ENCODE results near the gene ACKR2. TPM values are rescaled to one million over a fixed set of nuclear protein-coding genes. Genes with fewer than 3 reads are reported as not detected.
"Not testable (repeated sequence)": the region's sequence is repeated elsewhere in the genome, so short reads cannot be mapped to it uniquely, and the experiment has no call there.

Gene ACKR2
- total RNA-seq, 2 donors from 2014 or later: 0.77 to 1.3 TPM

DNA sequence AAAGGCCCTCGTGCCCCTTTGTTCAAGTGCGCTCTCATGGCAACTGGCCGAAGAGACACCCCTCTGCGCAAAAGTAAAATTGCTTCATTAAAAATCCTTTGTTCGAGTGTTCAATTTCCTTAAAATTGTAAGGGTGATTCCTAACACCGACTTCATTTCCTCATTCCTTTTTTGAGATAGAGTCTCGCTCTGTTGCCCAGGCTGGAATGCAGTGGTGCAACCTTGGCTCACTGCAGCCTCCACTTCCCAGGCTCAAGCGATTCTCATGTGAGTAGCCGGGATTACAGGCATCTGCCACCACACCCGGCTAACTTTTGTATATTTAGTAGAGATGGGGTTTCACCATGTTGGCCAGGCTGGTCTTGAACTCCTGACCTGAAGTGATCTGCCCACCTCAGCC lies 1.5 kb downstream of the ACKR2 start:
- not testable (repeated sequence) for H3K36me3 Mint-ChIP-seq (ENCODE audit: low read depth); H3K4me1 Mint-ChIP-seq; H3K27ac Mint-ChIP-seq; H3K9me3 Mint-ChIP-seq; ATAC-seq (replicated peaks); H3K27me3 Mint-ChIP-seq; H3K4me3 Mint-ChIP-seq

DNA sequence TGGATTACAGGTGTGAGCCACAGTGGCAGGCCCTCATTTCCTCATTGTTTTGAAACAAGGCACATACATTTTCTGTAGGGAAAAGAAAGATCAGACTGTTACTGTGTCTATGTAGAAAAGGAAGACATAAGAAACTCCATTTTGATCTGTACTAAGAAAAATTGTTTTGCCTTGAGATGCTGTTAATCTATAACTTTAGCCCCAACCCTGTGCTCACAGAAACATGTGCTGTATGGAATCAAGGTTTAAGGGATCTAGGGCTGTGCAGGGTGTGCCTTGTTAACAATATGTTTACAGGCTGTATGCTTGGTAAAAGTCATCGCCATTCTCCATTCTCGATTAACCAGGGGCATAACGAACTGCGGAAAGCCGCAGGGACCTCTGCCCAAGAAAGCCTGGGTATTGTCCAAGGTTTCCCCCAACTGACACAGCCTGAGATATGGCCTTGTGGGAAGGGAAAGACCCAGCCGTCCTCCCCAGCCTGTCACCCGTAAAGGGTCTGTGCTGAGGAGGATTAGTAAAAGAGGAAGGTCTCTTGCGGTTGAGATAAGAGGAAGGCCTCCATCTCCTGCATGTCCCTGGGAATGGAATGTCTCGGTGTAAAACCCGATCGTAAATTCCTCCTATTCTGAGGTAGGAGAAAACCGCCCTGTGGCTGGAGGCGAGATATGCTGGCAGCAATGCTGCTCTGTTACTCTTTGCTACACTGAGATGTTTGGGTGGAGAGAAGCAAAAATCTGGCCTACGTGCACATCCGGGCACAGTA lies 2.1 kb downstream of the ACKR2 start:
- not testable (repeated sequence) for H3K4me1 Mint-ChIP-seq; ATAC-seq (replicated peaks); H3K27me3 Mint-ChIP-seq; H3K4me3 Mint-ChIP-seq; H3K36me3 Mint-ChIP-seq (ENCODE audit: low read depth); H3K9me3 Mint-ChIP-seq; H3K27ac Mint-ChIP-seq

DNA sequence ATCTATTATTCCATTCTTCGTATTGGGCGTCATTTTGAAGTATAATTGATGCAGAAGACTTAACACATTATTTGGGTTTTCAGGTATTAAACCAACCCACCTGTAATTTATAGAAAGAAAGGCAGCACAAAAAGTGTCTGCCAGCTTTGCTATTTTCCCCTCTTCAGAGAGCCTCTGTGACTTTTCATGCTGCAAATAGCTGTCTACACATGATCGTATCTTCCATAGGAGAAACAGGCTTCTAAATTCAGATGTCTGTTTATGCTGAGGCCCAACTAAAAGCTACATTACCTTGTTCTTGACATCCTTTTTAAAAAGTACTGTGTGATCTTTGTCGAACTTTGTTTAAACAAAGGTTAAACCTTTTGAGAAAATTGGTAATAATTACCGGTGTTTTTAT lies 5.0 kb downstream of the ACKR2 start:
- H3K36me3 Mint-ChIP-seq (ENCODE audit: low read depth): no peaks in the 10 kb centered on the region
- ATAC-seq (replicated peaks): no peak
- no peaks in the 10 kb centered on the region for H3K27me3 Mint-ChIP-seq
- H3K4me1 Mint-ChIP-seq: no peaks in the 10 kb centered on the region
- H3K27ac Mint-ChIP-seq: no peak overlapping the region
- H3K4me3 Mint-ChIP-seq: no peak overlapping the region
- H3K9me3 Mint-ChIP-seq: no peaks in the 10 kb centered on the region

DNA sequence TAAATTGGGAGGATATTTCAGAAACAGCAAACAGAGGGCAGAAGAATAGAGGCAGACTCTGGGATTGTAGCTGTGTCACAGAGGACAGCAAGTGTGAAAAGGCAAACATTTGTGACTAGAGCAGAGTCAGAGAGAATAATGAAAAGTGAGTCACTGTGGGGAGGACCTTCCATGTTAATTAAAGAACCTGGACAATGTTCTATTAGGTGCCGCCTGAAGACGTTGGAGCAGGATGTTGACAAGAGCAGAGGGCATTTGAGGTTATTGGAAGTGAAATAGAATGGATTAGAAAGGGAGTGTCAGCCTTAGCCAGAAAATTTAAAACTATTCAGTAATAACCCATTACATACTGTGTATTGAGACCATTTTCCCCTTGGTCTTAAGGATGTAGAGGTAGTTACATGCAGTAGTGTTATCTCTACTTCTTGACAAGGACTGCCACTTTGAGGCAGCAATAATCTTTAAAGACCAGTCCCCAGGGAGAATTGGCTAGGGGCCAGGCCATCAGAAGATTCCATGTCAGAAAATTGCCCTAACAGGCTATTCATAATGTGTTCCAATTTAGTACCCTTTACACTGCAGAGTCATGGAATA lies 5.8 kb downstream of the ACKR2 start:
- Mint-ChIP-seq H3K36me3 (ENCODE audit: low read depth) (no peaks in the 10 kb centered on the region), H3K27ac (no peak overlapping the region), H3K9me3 (no peaks in the 10 kb centered on the region), H3K27me3 (peaks cover 3% of the 10 kb centered on the region), H3K4me1 (no peaks in the 10 kb centered on the region), H3K4me3 (no peak overlapping the region)
- no peak for ATAC-seq (replicated peaks)

DNA sequence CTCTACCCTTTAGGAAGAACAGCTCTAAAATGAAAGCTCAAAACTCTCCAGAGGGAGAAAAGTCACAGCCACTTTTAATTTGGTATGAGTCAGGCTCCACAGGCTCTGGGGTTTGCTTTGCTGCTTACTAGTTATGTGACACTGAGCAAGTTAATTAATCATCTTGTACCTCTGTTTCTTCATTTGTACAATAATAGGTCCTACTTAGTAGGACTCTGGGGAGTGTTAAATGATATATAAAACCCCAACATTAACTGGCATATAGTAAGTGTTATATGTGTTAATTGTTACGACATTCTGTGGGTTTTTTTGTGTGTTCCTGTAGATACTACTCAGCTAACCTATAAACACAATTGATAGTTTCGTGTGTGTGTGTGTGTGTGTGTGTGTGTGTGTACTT lies 6.6 kb downstream of the ACKR2 start:
- Mint-ChIP-seq H3K4me3 (no peak overlapping the region), H3K36me3 (ENCODE audit: low read depth) (no peaks in the 10 kb centered on the region), H3K27ac (no peak overlapping the region), H3K27me3 (peaks cover 3% of the 10 kb centered on the region), H3K9me3 (no peaks in the 10 kb centered on the region), H3K4me1 (no peaks in the 10 kb centered on the region)
- no peak for ATAC-seq (replicated peaks)

DNA sequence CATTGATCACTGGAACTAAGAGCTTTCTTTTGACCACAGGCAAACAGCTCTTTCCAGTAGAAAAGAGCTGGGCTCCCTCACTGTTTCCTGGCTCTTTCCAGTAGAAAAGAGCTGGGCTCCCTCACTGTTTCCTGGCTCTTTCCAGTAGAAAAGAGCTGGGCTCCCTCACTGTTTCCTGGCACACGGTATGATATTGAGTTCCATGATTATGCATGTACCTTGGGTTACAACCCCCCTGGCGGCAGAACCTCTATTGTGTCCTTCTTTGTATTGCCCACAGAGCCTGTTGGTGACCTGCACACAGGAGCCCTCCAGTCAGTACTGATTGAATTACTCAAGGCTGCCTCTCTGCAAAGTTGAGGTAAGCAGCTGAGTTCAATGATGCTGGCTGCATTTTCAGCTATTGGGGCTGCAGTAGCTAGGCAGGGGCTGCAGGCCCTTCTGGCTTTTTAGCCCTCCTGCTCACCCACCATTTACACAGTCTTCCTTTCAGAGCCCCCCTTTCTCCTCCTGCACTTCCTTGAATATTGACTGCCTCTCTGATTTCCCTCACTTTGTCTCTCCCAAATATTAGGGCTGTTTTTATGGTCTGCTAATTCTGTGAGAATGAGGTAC lies 10.2 kb downstream of the ACKR2 start:
- H3K4me3 Mint-ChIP-seq: no peak overlapping the region
- H3K27me3 Mint-ChIP-seq: peaks cover 9% of the 10 kb centered on the region
- H3K9me3 Mint-ChIP-seq: no peaks in the 10 kb centered on the region
- no peaks in the 10 kb centered on the region for H3K36me3 Mint-ChIP-seq (ENCODE audit: low read depth)
- no peak overlapping the region for H3K27ac Mint-ChIP-seq
- ATAC-seq (replicated peaks): no peak
- peaks cover 4% of the 10 kb centered on the region for H3K4me1 Mint-ChIP-seq

DNA sequence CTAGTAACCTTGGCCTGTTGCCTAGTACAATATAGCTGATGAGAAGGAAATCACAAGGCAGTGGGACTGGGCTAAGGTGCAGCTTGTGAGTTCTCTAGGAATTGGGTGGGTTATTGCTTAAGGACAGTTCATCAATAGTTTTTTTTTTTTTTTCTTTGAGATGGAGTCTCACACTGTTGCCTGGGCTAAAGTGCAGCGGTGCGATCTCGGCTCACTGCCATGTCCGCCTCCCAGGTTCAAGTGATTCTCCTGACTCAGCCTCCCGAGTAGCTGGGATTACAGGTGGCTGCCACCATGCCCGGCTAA lies 11.5 kb downstream of the ACKR2 start:
- H3K9me3 Mint-ChIP-seq: no peaks in the 10 kb centered on the region
- no peaks in the 10 kb centered on the region for H3K36me3 Mint-ChIP-seq (ENCODE audit: low read depth)
- ATAC-seq (replicated peaks): no peak
- H3K4me1 Mint-ChIP-seq: peaks cover 4% of the 10 kb centered on the region
- H3K27ac Mint-ChIP-seq: no peak overlapping the region
- peaks cover 12% of the 10 kb centered on the region for H3K27me3 Mint-ChIP-seq
- no peak overlapping the region for H3K4me3 Mint-ChIP-seq

DNA sequence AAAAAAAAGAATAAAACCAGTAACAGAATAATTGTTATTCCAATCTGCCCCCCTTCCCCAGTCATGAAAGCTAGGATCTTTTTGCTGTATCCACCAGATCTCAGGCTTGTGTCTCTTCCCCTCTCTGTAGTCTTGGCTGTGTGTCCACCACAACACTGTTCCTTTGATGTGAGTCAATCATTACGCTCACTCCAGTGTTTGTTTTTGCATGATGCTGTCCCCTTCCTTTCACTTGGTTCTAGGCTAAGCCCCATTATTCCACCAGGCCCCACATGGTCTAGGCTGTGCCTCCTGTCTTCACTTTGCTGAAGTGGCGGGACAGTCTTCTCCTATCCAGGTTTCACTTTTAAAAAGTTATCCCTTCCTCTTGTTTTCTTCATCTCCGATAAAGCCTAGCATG lies 13.6 kb downstream of the ACKR2 start:
- no peaks in the 10 kb centered on the region for H3K36me3 Mint-ChIP-seq (ENCODE audit: low read depth)
- H3K27me3 Mint-ChIP-seq: peaks cover 16% of the 10 kb centered on the region
- peaks cover 4% of the 10 kb centered on the region for H3K4me1 Mint-ChIP-seq
- ATAC-seq (replicated peaks): no peak
- H3K27ac Mint-ChIP-seq: peak overlapping the region; percentile 37
- H3K4me3 Mint-ChIP-seq: no peak overlapping the region
- H3K9me3 Mint-ChIP-seq: no peaks in the 10 kb centered on the region

DNA sequence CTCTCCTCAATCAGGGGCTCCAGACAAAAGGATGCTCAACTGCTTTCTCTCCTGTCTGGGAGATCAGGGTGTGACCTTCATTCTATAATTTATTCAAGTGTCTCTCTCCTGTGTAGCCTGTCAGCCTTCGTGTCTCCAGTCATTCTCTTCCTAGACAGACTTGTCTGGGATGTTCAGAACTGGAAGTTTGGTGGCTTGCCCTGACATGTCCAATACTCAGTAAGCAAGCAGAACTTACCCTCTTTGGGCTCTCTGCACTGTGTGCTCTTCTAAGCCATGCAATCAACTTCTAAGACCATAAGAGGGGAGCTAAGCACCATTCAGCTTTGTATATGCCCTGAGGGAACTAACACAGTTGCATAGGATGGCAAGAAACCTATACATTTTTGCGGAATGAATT lies 14.1 kb downstream of the ACKR2 start:
- Mint-ChIP-seq H3K4me1 (peaks cover 4% of the 10 kb centered on the region), H3K36me3 (ENCODE audit: low read depth) (no peaks in the 10 kb centered on the region), H3K9me3 (no peaks in the 10 kb centered on the region), H3K27ac (peak overlapping the region; percentile 37), H3K27me3 (peaks cover 16% of the 10 kb centered on the region), H3K4me3 (no peak overlapping the region)
- ATAC-seq (replicated peaks): no peak

DNA sequence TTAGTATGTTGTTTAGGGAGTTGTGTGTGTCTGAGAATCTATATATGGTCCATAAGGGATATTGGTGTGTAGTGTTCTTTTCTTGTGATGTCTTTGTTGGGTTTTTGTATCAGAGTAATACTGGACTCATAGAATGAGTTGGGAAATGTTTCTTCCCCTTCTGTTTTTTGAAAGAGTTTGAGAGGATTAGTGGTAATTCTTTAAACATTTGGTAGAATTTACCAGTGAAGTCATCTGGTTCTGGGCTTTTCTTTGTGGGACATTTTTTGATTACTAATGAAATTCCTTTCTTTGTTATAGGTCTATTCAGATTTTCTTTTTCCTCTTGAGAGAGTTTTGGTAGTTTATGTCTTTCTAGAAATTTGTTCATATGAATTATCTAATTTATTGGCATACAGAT lies 16.9 kb downstream of the ACKR2 start:
- no peak for ATAC-seq (replicated peaks)

DNA sequence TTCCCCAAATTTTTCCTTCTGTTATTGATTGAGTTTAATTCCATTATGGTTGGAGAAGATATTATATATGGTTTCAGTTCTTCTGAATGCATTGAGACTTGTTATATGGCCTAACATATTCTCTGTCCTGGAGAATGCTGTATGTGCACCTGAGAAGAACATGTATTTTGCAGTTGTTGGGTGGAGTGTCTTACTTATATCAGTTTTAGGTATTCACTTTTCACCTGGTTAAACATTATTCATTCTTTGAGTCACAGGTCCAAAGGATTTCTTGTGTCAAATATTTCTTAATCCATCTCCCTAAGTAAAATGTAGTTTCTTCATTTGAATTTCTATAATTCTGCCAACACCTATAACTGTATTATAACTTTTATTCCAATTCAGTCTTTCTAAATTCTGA lies 17.8 kb downstream of the ACKR2 start:
- peaks cover 4% of the 10 kb centered on the region for H3K4me1 Mint-ChIP-seq
- no peak for ATAC-seq (replicated peaks)
- no peaks in the 10 kb centered on the region for H3K9me3 Mint-ChIP-seq
- no peak overlapping the region for H3K27ac Mint-ChIP-seq
- H3K27me3 Mint-ChIP-seq: peaks cover 13% of the 10 kb centered on the region
- no peaks in the 10 kb centered on the region for H3K36me3 Mint-ChIP-seq (ENCODE audit: low read depth)
- H3K4me3 Mint-ChIP-seq: no peak overlapping the region

More for the DNA sequence above, 16.9 kb downstream of the ACKR2 start:
- Mint-ChIP-seq H3K4me3 (no peak overlapping the region), H3K4me1 (peaks cover 4% of the 10 kb centered on the region), H3K9me3 (no peaks in the 10 kb centered on the region), H3K27ac (no peak overlapping the region), H3K36me3 (ENCODE audit: low read depth) (no peaks in the 10 kb centered on the region), H3K27me3 (peaks cover 13% of the 10 kb centered on the region)

DNA sequence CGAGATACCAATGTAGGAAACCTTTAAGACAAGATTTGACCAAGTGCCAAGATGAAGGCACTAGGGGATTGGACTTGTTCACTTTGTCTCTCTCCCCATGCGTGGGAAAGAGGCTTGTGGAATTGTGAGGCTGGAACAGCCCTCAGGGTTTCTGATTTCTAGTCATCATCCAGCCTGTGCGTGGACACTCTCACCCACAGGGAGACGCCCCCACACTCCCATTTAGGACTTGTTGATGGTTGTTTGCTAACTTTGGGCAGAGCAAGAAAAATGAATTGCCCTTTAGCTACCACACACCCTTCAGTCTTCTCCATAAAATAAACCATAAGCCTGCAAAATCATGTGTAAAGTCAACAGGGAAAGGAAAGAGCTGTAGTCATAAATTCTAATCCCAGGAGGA lies 18.4 kb downstream of the ACKR2 start:
- H3K4me3 Mint-ChIP-seq: no peak overlapping the region
- no peak for ATAC-seq (replicated peaks)
- H3K27me3 Mint-ChIP-seq: peaks cover 13% of the 10 kb centered on the region
- H3K4me1 Mint-ChIP-seq: peaks cover 3% of the 10 kb centered on the region
- H3K36me3 Mint-ChIP-seq (ENCODE audit: low read depth): no peaks in the 10 kb centered on the region
- no peaks in the 10 kb centered on the region for H3K9me3 Mint-ChIP-seq
- H3K27ac Mint-ChIP-seq: no peak overlapping the region

DNA sequence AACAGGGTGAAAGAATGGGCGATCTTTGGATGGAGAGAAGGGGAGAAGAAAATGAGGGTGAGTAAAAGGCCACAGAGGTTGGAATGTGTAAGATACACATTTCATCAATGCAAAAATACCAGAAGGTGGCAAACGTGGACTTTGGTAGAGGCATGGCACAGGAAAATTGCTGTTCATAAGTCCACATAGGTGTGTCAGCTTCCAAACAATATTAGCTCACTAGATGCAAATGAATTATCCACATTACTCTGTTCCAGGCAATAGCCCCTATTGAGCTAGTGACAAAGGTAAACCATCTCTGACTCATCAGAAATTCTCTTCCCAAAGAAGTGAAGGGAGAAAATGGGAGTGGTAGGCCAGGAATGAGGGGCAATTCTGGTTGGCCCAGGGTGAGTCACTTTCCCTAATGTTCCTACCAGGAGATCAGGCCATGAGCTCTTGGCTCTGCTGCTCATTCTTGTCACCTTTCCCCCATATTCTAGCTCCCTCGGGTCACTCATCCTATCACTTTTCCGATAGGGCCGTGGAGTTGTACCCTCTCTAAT lies 19.9 kb downstream of the ACKR2 start:
- no peak overlapping the region for H3K27ac Mint-ChIP-seq
- no peaks in the 10 kb centered on the region for H3K4me1 Mint-ChIP-seq
- H3K4me3 Mint-ChIP-seq: no peak overlapping the region
- no peaks in the 10 kb centered on the region for H3K36me3 Mint-ChIP-seq (ENCODE audit: low read depth)
- no peaks in the 10 kb centered on the region for H3K9me3 Mint-ChIP-seq
- peaks cover 7% of the 10 kb centered on the region for H3K27me3 Mint-ChIP-seq
- no peak for ATAC-seq (replicated peaks)

DNA sequence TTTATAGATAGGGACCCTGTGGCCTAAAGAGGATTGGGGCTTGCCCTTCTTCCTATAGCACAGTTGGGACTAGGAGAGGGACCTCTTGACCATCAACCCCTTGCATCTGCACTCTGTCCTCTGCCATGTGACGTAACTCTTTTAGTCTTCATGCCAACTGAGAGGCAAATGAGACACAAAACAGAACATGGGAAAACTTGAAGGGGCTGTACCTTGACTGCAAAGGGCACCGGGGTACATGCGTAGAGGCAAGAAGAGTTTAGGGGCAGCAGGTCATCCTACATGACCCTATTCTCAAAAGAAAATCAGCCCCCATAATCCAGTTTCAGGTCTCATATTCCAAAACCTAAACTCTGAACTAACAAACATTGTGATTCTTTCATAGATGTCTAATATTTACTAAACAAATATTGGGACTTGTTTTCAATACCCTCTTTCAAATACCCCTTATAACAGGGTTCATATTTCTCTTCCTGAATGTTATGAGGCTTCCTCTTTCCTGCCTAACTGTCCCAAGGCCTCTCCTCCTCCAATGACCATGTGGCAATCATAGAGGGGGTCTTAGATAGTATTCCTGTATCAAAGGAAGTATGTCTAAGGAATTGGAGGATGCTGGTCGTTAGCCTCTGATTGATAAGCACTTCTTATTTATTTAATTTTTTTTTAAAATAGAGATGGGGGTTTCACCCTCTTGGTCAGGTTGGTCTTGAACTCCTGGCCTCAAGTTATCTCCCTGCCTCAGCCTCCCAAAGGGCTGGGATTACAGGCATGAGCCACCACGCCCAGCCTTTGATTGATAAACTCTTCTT lies 20.6 kb downstream of the ACKR2 start:
- Mint-ChIP-seq H3K4me1 (no peaks in the 10 kb centered on the region), H3K27ac (no peak overlapping the region), H3K9me3 (no peaks in the 10 kb centered on the region), H3K27me3 (peaks cover 7% of the 10 kb centered on the region), H3K4me3 (no peak overlapping the region), H3K36me3 (ENCODE audit: low read depth) (no peaks in the 10 kb centered on the region)
- no peak for ATAC-seq (replicated peaks)

Measured in activated T-helper 17 cell treated with anti-CD3 and anti-CD28 coated beads, Interleukin-2, amount 50 U/mL, for 72 hours (primary cell).